DMS79 (cell line): ENCODE data around the gene ZNF503.
A peak's percentile ranks its signal among the peaks of the same experiment; 100 is the strongest.

Experiments
- DNase-seq: peaks from one replicate; lab custom pipeline; 2025; lab: John Stamatoyannopoulos, UW

Gene ZNF503, protein sequence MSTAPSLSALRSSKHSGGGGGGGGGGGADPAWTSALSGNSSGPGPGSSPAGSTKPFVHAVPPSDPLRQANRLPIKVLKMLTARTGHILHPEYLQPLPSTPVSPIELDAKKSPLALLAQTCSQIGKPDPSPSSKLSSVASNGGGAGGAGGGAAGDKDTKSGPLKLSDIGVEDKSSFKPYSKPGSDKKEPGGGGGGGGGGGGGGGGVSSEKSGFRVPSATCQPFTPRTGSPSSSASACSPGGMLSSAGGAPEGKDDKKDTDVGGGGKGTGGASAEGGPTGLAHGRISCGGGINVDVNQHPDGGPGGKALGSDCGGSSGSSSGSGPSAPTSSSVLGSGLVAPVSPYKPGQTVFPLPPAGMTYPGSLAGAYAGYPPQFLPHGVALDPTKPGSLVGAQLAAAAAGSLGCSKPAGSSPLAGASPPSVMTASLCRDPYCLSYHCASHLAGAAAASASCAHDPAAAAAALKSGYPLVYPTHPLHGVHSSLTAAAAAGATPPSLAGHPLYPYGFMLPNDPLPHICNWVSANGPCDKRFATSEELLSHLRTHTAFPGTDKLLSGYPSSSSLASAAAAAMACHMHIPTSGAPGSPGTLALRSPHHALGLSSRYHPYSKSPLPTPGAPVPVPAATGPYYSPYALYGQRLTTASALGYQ

DNA sequence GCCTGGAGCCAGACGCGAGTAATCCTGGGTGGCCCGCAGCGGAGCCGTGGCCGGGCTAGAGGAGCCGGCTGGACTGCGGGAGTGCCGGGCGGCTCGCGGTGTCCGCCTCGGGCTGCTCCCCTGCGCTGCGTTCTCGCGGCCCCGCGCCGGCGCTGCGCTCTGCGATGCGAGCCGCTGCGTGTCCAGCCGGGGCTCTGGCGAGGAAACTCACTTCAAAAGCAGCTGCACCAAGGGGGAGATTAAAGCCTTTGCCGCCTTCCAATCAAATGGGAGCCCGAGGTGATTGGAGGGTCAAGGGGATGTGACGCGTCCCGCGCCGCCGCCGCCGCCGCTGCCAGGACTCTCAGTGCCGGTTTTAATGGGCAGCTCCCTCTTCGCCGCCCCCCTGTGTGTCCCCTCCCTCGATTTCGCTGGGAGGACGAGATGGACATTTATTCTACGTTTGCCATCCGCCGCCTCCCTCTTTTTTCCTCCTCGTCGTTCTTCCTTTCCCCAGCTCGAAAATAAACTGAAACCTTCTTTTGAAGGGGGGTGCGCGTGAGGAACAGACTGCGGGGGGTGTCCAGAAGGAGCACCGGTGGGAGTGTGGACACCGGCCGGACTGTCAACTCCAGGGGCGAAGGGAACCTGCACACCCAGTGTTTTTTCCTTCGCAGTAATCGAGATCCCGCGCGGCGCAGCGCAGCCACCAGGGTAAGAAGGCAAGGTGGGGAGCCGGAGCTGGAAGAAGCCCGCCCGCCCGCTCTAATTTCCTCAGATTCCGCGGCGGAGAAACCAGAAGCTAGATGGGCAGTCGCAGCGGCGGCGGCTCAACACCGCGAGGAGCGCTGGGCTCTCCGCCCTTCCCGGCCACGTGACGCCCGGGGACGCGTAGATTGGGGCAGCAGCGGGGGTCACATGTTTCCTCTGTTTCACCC lies at the start of gene ZNF503:
Gene ZNF503, minus strand, starts transcription at position 196 of the 917 bp plus-strand sequence. CDS start 345 bp downstream, outside the sequence.
- peak; percentile 81 for DNase-seq

DNA sequence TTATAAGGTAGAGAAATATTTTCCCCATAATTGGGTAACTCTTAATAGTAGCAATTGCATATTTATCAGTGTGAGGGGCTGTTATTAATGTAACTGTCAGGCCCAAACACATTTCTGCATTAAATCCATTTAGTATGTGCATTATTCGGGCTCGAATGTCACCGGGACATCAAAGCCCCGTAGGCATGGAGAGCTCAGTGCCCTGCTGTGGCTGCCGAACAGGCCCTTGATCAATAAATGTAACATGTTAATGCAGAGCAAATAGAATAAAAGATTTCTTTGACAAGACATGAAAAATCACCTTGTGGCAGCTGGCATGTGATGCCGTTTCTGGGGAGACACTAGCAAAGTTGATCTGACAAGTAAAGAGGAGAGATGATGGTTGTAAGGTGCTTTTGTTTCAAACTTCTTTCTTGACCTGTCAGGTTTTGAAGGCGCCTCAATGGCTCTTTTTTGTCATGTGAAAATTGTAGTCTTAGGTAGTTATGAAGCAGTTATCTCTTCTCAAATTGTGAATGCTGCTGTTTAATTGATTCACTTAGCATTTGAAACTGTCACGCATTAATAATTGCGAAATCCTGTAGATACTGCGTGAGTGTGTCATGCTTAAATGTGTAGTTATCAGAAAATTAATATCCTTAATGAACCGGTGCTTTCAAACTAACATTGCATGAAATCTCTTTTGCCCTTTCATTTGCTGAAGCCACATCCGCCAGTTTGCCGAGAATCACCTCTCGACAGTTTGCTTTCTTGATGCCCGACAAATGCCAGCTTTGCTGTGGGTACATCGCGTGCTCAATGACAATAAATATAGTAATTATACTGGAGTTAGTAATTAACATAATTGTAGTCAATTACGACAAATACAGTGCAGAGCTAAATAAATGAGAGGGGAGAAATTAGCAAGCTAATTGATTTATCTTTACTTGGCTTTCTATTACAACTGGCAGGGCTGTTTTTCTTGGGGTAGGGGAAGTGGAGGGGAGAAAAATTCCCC lies 49.4 kb upstream of the ZNF503 start:
- no peak for DNase-seq

DNA sequence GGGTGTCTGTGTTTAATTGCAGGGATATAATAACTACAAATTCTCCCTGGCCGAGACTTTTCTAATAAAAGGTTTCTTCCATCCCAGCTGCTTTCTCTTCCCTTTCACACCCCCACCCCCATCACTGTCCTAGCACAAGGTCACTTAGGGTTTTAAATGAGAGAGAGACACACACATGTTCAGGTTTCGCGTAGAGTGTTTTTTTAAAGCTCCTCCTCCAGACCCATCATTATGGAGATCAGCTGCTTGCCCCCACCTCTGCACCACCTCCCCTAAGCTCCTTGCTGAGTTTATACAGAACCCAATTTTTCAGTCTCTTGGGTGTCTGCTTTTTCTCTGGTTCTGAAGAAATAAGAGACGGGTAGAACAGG lies 48.5 kb upstream of the ZNF503 start:
- no peak for DNase-seq

DNA sequence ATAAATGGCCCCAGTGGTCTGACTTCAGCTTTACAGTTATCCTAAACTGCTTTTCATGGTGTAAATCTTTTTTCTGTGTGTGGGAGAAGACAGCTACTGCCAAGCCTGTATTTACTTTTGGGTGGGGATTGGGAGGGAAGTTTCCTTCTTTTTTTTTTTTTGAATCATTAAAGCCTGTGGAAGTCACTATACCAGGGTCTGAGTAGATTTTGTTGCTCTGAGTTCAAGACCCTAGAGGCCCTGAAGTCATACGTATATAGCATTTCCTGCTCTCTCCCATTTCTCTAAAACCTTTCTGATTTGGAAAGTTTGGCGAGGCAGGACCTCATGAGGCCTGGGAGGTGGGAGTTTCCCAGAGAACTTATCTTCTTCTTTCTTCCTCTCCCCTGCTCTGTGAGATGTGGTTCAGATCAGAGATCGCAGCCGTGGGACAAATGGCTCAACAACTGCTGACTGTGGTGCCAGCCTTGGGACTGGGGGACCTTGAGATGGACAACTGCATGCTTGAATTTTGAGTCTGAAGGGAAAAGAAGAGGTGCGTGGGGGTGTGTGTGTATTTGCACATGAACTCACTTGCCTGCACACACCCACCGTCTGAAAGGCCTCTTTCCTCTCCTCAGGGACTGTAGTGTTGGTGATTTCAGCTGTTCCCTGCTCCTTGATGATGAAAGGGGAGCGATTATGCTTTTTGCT lies 48.0 kb upstream of the ZNF503 start:
- no peak for DNase-seq

DNA sequence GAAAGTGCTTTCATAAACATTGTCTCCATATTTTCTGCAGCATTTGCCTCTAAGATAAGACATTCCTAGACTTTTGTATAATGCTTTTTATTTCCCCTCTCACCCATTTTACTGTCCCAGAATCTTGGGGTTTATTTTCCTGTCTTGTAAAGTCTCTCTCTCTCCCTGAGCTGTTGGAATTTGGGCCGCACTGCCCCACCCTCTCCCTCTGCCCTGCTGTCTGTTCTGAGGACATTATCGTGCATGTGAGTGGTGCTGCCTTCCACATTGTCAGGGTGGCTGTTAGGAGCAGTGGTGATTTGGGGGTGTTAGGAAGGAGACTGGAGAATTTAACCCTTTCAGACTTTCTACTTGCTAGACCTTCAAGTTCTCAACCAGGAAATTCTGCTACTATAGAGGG lies 46.6 kb upstream of the ZNF503 start:
- DNase-seq: no peak

DNA sequence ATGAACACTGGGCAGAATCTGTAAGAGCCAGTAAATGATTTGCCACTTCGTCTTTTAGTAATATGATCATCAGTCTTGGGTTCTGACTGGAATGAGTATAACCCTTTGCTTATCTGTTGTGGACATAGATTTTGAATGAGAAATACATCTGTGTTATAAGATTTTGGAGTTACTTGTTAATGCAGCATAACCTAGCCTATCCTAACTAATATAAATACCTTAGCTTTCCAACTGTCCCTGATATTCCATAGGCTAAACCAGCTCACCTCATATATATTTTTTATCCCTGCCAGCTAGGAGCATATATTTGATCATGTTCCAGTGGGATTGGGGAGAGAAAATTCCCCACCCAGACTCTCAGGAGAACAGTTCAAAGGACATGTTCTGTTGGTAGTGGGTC lies 44.9 kb upstream of the ZNF503 start:
- no peak for DNase-seq

DNA sequence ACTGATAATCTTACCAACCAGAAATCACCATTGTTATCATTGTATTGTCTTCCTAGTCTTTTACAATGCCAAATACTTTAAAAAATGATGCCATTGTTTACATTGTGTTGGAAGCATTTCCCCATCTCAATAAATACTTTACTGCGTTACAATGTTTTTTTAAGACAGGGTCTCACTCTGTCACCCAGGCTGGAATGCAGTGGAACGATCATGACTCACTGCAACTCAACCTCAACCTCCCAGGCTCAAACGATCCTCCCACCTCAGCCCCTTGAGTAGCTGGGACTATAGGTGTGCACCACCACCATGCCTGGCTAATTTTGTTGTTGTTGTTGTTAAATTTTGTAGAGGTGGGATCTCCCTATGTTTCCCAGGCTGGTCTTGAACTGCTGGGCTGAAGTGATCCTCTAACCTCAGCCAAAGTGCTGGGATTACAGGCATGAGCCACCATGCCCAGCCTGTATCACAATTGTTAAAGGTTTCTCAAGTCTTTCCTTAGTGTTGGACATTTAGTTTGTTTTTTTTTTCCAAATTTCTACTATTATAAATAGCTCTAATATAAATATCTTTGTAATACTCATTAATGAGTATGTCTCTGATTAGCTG lies 43.3 kb upstream of the ZNF503 start:
- no peak for DNase-seq

DNA sequence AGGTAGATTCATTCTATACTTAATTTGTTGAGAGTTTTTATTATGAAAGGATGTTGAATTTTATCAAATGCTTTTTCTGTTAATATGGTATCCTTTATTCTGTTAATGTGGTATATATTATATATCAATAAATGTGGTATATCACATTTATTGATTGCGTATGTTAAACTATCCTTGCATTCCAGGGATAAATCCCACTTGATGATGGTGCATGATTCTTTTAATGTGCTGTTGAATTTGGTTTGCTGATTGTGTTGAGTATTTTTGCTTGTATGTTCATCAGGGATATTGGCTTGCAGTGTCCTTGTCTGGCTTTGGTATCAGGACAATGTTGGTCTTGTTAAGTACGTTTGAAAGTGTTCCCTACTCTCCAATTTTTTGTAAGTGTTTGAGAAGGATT lies 41.8 kb upstream of the ZNF503 start:
- no peak for DNase-seq

DNA sequence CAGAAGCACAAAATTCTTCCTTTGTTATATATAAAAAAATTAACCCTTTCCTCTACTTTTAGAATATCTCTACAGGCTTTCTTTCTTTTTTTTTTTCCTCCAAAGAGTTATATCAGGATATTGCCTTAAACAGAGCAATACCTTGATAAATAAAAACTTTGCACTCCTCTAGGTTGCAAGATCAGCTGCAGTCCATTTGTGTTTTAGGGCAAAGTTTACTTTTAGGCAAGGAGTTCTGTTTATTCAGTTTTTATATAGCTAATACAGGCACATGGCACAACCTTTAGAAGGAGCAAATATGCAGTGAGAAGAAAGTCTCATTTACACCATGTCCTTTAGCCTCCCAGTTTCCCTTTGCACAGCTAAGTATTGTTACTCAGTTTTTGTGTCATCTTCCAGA lies 40.1 kb upstream of the ZNF503 start:
- no peak for DNase-seq

DNA sequence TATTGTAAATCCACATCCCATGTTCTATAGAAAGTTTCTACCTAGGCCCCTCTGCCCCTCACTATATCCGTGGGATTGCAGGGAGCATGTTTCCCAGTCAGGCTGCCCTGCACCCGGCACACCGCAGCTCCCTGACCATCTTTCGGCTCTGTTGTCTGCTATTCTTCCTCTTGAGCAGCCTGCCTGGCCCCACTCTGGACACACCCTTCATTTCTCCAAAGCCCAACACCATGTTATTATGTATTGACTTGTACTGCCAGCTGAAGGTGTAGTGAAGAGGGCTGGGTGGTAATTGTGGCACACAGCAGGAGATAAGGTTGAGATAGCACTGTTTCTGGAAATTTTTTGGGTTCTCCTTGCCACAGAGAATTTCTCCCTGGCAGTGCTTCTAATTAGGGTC lies 39.6 kb upstream of the ZNF503 start:
- no peak for DNase-seq

DNA sequence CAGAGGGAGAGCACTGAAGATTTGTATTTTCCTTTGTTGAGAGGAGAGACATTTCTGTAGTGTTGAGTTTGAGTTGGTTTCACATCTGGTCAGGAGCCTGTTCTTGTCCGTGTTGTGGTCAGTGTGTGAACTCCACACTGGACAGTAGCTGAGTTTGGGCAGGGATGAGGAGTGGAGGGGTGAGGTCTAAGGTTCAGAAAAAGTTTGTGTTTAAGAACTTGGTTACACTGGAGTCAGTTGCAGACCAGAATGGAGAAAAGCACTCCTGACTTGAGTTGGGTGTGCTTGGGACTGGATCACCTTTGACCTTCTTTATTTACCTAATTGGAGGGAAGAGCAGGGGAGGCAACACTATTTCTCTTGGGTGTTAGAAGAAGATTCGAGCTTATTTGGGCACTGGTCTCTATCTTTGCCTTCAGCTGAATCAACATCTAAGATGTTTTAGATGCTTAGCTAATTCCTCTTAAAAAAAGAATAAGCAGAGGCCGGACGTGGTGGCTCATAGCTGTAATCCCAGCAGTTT lies 38.8 kb upstream of the ZNF503 start:
- no peak for DNase-seq

DNA sequence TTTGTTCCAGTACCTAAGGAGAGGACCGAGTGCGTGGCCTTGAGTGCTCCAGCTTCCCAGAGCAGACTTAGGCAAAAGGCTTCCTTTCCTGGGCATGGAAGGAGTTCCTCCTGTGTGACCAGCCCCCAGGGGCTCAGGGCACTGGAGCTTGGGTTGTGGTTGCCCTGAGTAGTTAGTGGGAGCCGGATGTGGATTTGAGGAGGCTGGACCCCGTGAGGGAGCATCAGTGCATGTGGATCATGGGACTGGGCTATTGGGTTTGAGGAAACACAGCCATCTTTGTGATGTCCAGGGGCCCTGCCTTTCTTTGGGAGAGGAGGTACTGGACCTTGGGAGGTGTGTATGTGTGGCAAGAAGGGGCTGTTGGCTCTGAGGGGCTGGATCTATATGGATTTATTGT lies 38.2 kb upstream of the ZNF503 start:
- DNase-seq: no peak

DNA sequence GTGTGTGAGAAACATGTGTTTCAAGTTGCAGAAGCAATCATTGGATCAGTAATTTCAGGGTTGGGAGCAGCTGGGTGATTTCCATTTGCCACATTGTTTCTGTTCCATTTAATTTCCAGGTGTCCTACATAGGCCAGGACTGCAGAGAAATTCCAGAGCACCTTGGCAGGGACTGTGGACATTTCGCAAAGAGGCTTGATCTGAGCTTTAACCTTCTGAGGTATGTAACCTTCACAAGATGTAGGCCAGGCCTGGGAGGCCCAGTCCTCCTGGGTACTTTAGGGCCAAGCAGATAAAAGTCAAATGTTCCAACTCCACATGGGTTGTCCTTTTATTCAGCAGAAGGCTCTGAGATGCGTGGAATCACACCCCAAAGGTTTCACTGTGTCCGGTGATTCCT lies 36.7 kb upstream of the ZNF503 start:
- no peak for DNase-seq

DNA sequence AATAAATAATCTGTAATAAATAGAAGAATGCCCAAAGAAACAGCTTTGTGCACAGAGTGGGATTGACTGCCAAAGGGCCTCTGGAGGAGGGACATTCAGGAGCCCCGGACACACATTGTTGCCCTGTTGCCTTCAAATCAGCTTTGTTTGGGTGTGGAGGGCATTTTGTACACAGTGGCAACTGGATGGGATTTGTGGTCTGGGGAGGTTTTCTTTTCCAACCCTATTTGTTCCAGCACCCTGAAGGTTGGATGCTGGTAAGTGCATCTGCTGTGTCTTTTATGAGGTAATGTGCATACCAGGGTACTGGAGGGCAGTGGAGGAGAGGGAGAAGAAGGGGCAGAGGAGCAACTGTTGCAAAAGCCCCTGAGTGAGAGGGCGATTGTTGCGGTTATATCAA lies 36.1 kb upstream of the ZNF503 start:
- no peak for DNase-seq

DNA sequence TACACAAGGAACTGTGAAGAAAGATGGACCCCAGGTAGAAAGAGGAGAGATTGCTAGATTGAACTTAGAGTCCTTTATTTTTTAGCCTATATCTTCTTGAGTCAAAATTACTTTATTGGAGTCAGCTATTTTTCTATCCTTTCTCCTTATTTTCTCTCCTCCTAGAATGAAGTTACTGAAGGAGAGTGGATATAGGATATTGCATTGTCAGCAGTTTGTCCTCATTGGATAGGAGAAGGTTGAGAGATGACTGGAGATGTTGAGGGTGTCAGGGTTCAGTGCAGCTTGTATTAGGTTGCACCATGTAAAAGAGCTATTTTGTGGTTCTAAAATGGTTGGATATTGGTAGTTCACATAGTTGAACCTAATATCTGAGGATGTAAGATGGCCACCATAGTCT lies 35.3 kb upstream of the ZNF503 start:
- no peak for DNase-seq

DNA sequence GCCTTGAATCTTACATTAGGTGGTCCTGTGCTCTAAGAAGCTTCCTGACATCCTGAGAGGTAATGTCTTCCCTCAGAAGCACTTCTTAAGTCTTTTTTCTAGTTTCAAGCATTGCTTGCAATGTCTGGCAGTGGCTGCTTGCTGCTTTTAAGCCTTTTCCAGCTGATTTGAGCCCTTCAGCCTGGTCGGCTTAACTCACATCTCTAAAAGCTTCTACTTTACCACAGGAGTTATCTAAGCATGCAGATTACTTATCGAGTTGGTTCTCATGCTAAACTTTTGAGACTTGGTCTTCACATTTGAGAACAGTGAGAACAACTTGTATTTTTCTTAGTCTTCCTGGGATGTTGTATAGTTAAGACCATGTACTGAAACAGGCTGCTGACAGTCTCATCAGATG lies 33.7 kb upstream of the ZNF503 start:
- DNase-seq: no peak

DNA sequence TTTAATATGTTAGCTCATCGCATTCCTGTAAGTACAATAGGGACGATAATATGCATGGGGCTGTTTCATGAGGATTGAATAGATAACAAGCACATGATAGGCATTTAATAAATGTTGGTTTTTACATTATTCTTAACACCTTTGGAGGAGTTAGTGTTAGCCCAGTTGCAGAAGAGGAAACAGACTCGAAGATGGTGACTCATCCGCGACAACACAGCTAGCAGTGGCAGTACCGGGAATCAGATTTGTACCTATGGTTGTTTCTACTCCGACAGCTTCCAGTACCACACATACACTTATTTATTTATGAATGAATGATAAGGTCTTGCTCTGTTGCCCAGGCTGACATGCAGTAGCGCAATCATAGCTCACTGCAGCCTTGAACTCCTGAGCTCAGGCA lies 32.7 kb upstream of the ZNF503 start:
- no peak for DNase-seq

DNA sequence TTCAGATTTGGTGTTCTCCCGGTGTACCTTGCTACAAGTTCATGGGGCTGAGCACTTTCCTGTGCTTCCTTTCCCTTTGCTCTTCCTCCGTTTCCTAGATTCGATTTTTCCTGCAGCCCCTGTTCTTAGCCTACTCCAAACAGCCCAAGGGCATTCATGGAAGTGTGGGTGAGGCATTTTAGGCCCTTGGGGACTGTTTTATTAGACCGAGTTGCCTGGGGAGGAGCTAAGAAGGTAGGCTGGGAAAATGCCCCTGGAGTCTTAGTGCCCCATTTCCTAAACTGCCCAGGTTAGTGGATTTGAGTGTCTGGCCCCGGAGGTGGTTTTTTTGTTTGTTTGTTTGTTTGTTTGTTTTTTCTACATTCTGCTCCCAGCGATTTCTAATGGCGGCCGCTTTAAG lies 31.7 kb upstream of the ZNF503 start:
- no peak for DNase-seq

DNA sequence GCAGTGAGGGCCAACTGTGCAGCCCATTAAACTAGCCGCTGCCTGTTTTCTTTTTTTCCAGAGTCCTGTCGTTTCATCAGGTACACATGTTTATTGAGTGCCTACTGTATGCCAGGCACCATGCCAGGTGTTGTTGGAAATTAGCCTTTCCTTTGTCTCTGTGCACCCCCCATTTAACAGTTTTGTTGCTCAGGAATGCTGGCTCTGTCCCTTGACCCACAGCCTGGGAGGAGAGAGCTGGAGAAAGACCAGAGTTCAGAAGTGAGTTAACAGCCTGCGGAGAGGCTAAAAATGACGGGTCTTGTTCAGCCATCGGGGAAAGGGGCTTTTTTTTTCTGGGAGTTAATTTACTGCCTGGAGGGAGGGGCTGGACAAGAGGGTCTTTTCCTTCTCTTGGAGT lies 31.2 kb upstream of the ZNF503 start:
- DNase-seq: no peak

DNA sequence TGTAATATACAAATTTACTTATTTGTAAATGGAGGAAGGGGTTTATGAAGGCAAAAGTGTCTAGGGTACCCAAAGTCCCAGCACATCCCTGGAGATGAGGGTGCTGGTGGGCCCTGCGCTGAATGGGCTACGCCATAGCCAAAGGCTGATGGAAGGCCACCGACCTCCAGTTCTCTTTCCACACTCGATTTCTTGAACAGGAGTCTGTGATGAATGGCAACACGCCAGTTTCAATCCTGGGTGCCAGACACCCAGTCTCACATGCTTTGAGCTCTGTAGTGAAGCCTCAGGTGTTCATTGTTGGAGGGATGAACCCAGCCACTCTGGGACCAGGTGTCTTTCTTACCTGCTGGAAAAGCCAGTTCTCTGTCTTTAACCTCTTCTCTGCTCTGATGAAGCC lies 30.6 kb upstream of the ZNF503 start:
- no peak for DNase-seq
